SHP77 treated with DMSO at 0.1 percent for 48 hours (cell line): ENCODE data around the gene TMEFF2.

ENCODE experiments used
- DNase-seq: peaks from one replicate; lab custom pipeline; 2025; lab: John Stamatoyannopoulos, UW

Gene TMEFF2

DNA sequence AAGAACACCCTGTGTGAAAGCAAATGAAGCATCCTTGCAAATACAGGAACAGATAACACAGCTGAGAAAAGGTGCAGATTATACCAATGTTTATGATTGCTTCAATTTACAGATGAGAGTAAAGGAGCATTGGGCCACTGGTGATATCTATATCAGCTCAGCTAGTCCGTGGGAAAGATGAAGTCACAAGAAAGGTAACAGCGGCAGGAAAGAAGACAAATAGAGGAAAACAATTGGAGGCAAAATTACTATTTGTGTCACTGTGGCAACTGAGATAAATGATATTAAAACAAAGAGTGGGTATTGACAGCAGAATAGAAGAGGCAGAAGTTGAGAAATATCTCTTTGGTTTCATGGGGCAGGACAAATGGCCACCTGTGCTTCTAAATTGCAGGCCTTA is 226.6 kb downstream of the TMEFF2 start:
- DNase-seq = no peak

DNA sequence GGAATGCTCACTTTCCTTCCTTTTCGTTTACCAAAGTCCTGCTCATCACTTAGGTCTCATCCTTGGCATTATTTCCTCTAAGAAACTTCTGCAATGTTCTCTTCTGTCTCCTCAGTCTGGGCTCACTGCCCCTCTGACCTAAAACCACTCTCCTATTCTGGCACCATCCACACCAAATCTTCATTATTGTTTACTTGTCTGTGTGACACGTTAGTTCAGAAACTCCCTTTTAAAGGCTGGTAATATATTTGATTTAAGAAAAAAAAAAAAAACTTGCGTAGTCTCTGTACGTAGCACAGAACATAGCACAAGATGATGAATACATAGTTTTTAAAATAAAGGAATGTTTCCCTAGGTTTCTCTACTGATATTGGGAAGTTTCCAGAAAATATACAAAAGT is 229.0 kb downstream of the TMEFF2 start:
- no peak for DNase-seq

DNA sequence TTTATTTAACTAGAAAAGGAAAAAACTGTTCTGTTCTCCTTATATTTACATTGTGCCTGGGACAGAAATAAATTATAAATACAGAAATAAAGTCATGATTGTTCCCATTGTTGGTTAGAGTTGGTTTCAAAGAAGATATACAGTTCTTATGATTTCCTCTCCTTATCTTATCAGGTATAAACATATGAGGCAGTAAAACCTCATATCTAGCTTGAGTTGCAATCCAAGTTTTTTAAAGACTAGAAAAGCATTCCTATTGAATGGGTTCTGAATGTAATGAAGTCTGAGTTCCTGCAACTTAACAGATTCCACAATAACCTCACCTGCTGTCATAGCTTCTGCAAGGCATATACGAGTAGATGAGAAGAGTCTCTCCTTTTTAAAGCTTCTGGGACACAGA is 233.2 kb downstream of the TMEFF2 start:
- no peak for DNase-seq

DNA sequence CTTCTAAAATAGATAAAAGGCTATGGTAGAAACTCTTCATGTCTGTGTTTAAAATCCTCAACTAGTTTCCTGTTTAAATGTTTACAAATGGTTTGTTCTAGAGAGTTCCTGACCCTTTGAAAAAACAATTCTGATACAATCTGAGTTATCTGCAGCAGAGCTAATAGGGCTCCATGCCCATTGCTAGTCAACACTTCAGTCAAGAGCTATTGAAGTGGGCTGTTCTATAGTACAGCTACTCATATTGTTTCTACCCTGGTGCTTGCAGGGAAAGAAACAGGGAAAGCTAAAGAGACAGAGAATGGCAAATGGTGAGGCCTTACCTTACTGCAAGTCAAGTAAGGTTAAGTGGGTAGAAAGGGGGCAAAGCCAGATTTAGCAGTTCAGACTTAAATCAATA is 235.5 kb downstream of the TMEFF2 start:
- DNase-seq = peak; percentile 38

DNA sequence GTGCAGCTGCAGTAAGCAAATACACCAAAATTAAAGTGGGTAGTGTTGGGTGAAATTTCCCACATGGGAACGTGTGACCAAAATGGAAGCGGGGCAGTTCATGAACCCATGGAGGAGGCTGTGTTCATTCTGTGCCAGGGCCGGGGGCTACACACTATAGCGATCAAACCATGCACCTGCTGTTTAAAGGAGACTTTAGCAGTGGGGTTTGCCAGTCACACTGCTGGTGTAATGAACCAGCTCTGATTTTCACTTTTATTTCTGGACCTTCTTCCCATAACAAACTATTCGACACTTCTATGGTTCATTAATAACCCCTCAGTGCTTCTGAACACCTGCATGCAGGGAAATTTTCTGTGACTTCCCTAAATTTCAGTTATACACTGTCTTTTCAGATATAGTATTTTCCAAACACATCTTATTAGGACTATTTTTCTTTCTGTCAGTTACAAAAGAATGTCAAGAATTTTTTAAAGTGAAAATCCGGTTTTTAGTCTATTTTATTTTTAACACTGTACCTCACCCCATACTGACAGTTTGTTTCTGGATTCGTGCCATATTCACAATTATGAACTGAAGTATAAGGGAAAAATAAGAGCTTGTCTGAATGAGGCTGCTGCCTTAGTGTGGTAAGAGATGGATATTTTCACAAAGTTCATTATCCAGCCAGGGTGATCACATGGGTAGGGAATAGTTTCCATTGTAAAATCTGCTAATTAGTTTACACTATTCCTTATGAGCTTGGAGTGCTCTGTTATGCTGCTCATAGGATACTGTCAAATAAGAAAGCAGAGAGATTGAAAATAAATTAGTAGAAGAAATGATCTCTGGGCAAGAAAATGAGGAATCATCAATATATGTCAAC is 236.5 kb downstream of the TMEFF2 start:
- DNase-seq = no peak

DNA sequence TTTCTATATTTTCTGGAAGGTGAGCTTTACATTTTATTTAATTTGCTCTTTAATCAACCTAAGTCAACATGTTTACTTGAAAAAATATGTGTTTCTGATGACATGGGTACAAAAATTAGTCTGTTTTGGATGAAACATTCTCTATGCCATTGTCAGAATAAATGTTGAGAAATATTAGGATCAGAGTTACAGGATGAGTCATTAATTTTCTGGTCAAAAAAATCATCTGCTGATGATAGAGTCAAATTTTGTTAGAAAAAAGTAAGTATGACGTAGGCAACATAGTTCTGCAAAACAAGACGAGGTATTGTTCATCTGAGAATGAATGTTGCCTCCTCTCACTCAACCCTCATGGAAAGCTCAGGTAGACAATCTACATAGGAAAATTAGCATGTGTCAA is 240.3 kb downstream of the TMEFF2 start:
- DNase-seq = no peak

DNA sequence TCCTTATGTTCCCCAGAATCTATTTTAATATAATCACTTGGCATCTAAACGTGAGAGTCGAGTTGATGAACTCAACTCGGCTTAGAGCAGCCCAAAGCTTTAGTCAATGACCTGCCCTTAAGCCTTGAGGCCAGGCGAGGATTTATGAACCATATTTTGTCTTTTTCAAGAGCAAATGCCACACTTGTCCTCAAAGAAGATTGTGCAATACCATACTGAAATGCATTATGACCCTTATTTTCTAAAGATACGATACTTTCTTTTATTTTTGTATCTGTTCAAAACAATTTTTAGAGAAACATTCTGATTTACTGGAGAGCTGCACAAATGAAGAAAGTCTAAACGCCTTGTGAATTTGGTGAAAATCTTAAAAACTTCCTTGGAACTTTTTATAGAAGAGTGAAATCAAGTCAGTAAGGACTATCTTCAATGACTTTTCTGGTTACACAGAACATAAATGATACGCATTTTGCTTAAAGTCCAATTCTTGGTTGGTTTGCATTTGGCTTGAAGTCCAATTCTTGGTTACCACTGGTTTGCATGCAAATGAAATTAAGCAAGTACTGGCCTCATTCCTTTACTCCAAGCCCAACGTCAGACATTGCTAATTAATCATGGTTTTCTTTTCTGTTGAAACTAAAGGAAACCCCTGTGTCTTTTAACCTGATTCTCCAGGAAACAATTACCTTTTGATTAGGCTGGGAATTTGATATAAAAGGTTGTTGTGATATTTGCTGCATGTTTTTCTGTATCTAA is 242.0 kb downstream of the TMEFF2 start:
- DNase-seq = no peak

DNA sequence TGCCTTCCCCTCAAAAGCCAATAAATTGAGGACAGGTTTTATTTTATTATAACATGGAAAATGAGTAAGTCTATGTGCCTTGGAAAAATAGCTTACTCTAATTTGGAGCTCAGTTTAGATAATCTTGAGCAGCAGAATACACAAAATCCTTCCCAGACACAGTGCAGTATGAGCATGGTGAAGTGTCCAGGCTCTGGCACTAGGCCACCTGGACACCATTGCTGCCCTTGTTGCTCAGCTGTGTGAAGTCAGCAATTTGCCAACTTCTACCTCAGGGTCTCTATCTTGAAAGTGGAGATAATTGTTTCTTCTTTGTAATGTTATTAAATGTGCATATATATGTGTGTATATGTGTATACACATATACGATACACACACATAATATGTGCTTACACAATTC is 242.9 kb downstream of the TMEFF2 start:
- no peak for DNase-seq

DNA sequence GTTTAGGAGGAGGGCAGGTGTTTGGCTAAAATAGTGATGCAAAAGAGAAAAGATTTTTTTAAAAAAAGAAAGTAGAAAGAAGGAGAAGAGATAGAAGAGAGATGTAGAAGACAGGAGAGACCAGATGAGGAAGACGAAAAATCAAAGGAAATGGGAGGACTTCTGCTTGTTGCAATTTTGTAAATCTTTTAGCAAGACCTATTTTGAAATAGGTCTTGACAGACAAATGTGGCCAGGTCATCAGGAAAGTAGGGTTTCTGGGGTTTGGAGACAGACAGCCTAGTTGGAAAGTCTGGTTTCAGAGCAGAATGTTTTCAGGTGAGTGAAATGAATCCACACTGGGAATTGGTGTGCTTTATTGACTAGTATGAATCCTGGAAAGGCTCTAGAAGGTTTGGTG is 243.4 kb downstream of the TMEFF2 start:
- no peak for DNase-seq

DNA sequence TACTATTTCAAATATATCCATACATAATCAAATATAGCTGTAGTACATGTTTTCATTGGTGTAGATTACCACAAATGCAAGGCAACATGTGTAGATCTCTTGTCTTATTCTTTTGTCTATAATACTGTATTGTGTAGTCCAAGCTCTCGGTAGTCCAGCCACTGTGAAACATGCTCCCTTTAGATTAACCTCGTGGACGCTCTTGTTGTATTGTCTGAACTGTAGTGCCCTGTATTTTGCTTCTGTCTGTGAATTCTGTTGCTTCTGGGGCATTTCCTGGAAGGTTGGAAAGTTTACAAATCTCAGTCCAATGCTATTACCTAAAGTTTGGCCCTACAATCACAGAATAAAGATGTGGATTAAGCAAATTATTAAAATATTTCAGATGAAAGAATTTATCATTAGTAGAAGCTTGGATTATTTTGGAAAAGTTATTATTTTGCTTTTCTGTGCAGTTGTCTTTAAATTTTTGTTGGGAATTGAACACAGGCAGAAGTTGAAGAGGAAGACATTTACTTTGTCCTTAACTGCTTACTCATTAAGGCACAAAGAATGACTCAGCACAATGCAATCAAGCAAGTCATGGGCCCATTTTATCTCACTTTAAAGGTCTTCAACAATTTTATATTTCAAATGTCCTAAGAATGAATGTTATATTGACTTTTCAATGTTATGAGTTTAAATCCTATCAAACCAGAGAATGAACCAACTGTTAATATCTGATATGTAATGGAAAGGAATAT is 244.4 kb downstream of the TMEFF2 start:
- DNase-seq = no peak

DNA sequence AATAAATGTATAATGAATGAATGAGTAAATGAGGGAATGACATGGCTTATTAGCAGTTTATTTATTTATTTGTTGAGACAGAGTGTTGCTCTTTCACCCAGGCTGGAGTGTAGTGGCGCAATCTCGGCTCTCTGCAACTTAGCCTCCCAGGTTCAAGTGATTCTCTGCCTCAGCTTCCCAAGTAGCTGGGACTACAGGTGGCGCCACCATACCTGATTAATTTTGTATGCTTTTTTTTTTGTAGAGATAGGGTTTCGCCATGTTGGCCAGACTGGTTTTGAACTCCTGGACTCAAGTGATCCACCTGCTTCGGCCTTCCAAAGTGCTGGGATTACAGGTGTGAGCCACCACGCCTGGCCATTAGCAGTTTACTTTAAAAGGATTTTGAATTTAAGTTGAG is 247.5 kb downstream of the TMEFF2 start:
- no peak for DNase-seq

DNA sequence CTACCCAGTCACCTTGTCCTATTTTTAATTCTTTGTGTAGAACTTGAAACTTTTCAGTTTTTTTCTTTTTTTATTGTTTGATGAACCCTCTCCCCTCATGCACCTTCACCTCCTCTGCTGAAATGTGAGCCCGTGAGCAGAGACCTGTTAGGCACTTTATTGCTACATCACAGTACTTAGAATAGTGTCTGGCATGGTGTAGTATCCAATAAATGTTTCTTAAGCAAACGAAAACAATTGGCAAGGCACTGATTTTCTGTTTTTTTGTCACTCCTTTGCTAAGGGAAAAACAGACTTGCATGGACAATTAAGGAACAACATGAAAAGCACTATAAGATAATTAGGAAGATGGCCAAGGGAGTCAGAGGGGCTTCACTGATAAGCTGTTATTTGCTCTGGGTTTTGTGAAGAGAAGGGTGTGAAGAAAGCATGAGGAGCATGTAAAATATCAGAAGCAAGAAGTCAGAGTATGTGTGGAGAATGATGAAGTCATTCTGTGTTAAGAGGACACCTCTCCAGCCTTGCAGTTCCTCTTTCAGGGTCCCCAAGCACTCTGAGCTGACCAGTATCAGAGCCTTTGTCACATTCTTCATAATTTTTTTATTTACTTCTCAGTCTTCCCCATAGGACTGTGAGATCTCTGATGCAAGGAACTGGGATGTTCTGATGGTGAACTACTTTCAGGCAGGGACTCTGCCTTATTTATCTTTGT is 248.1 kb downstream of the TMEFF2 start:
- DNase-seq = no peak

DNA sequence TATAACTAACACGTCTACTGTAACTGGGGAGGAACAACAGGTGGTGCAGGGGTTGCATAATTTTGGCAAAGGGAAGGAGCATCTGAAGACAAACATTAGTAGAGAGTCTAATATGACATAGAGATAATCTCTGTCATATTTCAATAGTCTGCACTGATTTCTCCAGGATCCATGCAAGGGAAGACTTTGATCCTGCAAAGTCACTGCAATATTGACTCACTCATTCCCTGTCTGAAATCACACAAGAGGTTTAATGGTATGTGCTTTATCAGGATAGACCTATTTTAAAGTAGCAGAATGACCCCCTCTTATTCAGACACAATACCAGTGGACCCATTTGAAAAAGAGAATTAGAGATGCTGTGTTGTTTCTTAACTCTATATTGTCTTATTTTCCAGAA is 249.1 kb downstream of the TMEFF2 start:
- no peak for DNase-seq

DNA sequence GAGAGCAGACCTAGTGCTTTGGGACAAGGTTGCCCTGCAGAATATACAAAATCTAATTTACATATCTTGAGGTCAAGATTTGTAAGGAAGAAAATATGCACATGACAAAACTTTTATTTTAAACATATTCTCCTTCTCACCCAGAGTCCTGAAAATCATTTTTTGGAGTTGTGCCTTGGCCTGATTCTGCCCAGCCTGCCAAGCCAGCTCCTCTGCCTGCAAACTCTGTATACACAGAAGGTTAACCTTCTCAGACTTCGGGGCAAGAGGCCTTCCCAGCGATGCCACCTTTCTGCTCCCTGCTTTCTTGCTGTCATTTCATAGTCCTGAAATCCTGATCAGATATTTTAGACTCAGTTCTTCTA is 252.0 kb downstream of the TMEFF2 start:
- no peak for DNase-seq

DNA sequence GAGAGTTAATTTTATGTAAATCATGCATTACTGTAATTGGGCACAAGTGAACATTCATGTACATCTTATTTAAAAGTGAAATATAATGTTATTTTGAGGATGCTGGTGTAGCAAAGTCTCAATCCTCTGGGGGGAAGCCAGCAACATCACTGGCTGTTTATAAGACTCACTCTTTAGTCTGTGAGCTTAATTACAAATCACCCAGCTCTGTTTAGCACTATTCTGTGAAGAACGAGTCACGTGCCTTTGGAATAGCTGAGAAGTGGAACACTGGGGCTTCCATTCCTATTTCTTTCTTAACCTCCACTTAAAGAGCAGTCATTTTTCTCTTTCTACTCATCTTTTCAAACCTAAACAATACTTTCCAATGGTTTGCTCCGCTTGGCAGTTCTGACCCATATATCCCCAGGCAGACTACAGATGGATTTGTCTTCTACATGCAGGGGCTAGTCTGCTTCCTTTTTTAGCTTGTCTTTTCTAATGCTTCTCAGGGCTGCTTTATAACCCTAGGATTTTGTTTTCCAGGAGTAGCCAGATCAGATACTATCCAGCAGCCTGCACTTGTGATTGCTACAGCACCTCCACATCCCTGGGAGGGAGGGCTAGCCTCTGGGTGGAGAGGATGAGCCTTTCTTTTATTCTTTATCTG is 252.5 kb downstream of the TMEFF2 start:
- no peak for DNase-seq

DNA sequence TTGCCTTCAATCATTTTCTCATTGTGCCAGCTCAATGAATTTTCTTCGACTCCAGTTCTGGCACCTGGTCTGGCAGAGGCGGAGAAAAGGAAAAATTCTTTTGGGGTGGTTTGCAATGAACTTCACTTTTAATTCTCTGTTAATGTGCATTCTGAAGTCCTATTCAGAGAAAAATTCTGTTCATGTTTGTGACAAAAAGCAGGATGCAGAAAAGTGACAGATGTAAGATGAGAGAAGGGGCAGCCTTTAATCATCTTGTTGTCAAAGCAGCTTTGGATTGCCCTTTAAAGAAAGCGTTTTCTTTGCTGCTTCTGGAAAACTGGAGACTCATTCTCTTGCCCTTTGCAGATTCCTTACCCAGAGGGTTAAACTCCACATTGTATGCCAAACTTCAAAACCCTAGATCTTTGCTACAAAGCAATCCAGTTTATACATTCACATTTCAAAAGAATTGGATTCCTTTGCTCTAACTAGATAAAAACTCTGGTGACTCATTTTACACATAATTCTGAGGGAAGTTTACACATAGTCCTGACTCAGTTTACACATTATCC is 253.3 kb downstream of the TMEFF2 start:
- no peak for DNase-seq

DNA sequence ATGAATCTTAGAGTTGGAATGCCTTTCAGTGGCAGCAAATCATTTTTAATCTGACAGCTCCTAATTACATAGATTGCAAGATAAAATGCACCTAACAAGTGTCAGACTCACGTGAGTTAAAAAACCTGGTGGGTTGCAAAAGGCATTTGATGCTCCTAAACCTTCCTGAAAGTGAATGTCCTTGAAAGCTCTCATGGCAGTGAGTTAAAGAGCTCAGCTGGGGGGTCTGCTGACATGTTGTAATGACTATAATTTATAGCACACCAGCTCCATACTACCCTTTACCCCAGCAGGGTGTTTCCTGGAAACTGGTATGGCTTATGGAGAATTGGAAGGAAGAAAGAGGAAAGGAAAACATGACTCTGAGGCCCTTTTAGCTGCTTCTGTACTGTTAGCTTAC is 256.0 kb downstream of the TMEFF2 start:
- DNase-seq = no peak

DNA sequence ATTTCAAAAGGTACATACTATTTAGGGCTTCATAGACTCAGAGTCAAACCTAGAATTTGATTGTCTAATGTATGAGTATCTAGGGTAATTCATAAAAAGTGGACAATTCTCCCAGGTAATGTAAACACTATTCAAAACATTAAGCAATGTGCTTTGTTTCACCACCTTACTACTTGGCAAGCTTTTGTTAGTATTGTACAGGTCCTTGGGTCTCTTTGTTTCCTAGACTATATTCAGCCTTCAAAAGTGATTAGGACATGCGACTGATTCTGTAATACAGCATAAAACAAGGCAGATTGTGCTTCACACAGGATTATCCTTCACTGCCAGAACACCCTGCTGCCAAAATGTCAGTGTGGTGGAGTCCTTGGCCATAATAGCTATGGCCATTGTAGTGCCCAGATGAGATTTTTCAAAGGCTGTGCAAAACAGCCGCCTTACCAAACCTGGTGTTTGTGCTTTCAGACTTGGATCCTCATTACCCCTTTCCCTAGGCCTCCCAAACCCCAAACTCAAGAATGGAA is 257.8 kb downstream of the TMEFF2 start:
- DNase-seq = no peak

DNA sequence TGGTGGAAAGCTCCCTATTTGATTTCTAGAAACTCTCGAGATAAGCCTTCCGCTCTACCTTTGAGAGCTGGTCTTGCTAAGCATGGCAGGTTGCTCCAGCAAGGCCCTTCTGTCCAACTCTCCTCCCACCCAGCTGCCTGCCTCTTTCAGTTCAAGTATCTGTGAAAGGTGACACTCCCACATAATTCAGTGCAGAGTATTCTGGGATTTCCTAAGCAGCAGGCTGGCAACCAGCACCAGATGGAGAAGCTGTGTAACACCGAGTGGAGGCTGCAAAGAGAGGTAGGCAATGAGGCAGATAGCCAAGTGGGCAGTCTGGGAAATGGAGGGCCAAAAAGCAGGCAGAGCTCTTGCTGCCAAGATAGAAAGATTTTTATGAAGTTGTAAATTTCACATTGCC is 259.5 kb downstream of the TMEFF2 start:
- peak; percentile 87 for DNase-seq

DNA sequence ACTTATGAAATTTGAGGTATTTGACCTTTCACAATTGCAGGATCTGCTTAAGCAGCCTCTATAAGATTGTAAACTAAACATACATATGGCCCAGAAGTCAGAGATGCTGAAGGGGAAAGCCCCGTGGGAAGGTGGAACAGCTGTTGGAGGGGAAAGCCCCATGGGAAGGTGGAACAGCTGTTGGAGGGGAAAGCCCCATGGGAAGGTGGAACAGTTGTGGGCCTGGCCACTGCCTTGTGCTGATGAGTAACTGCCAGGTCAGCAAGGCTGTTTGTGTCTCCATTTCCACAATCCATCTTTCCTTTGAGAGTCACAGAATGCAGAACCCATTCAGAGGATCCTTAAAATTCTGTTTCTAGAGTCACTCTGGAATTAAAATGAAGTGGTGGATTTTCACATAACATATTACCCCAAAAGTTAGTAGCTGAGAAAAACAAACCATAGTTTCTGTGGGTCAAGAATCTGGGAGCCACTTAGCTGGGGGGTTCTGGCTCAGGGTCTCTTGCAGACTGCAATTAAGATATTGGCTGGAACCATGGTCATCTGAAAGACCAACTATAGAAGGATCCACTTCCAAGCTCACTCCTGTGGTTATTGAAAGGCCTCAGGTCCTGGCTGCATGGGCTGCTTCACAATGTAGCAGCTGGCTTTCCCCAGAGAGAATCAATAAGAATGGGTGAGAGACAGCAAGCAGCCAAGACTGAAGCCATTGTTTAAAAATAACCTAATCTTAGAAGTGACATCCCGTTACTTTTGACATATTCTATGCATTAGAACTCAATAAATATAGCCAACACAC is 261.2 kb downstream of the TMEFF2 start:
- DNase-seq = no peak
